HEK293 (cell line): ENCODE data around the gene ERCC6.

Experiments
- CTCF ChIP-seq: fragments of 450-650 bp; formaldehyde crosslinking; IDR thresholded peaks from 2 replicates; pipeline ENCODE4 v1.5.1; 2016; ENCODE audit warnings: missing biosample characterization, missing genetic modification characterization
- HOXA7 ChIP-seq: sonication (generic); formaldehyde crosslinking; IDR thresholded peaks from 2 replicates; pipeline ENCODE4 v1.8.1; 2022; ENCODE audit warnings: missing genetic modification reagents, borderline replicate concordance
- KLF1 ChIP-seq: fragments of 450-650 bp; formaldehyde crosslinking; IDR thresholded peaks from 2 replicates; pipeline ENCODE4 v1.5.1; 2016; ENCODE audit warnings: missing biosample characterization, missing genetic modification characterization
- ZNF138 ChIP-seq: fragments of 450-650 bp; formaldehyde crosslinking; IDR thresholded peaks from 2 replicates; pipeline ENCODE4 v1.5.1; 2016; ENCODE audit warnings: missing biosample characterization, missing genetic modification characterization, borderline replicate concordance
- ZNF302 ChIP-seq: fragments of 450-650 bp; formaldehyde crosslinking; IDR thresholded peaks from 2 replicates; pipeline ENCODE4 v1.5.1; 2016; ENCODE audit warnings: missing biosample characterization, missing genetic modification characterization, low read depth
- ZNF664 ChIP-seq: fragments of 450-650 bp; formaldehyde crosslinking; IDR thresholded peaks from 2 replicates; pipeline ENCODE4 v1.5.1; 2016; ENCODE audit warnings: missing biosample characterization, missing genetic modification characterization
- ZNF747 ChIP-seq: fragments of 450-650 bp; formaldehyde crosslinking; IDR thresholded peaks from 2 replicates; pipeline ENCODE4 v1.5.1; 2016; ENCODE audit warnings: missing biosample characterization, missing genetic modification characterization
- TF ChIP-seq, protein P1 (sequence below): fragments of 450-650 bp; formaldehyde crosslinking; IDR thresholded peaks from 2 replicates; pipeline ENCODE4 v1.5.1; 2016; ENCODE audit warnings: missing biosample characterization, missing genetic modification characterization

DNA sequence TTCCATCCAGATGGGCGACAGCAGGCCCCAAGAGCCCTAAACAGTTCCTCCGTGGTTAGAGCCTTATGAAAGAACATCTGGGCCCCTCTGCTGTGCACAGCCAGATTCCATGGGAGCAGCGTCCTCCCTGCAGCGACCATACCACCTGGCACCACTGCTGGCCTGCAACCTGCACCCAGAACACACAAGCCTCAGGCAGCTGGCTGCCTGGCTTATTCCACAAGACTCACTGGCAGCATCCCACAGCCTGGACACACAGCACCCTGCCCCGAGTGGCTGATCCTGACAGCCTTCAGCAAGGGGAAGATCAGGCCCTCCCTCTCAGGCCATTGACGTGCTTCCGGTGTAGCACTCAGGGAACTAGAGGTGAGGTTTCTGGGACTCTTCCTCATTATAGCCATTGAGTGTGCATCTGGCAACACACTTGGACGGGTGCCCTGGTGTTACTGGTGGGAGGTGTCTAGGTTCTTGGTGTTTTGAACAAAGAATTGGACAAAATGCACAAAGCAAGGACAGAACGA is 33.7 kb upstream of the ERCC6 start:
- no peak for TF ChIP-seq ZNF138
- TF ChIP-seq ZNF664: no peak
- TF ChIP-seq CTCF (tag by site-specific recombination): no peak
- no peak for TF ChIP-seq KLF1
- no peak for TF ChIP-seq HOXA7 (CRISPR knock-in tag)
- TF ChIP-seq ZNF302 (tag by site-specific recombination): no peak
- no peak for TF ChIP-seq ZNF747
- TF ChIP-seq, protein P1, sequence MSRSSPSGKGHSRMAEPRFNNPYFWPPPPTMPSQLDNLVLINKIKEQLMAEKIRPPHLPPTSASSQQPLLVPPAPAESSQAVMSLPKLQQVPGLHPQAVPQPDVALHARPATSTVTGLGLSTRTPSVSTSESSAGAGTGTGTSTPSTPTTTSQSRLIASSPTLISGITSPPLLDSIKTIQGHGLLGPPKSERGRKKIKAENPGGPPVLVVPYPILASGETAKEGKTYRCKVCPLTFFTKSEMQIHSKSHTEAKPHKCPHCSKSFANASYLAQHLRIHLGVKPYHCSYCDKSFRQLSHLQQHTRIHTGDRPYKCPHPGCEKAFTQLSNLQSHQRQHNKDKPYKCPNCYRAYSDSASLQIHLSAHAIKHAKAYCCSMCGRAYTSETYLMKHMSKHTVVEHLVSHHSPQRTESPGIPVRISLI: no peak
